Heart left ventricle (tissue), 16 donors: ENCODE measurements around the gene USP15. TPM values are rescaled to one million over a fixed set of nuclear protein-coding genes. Genes with fewer than 3 reads are reported as not detected.

Experiments
- ATAC-seq, 4 donors: fragments of 200-7000 bp; cut with Tn5 transposase; one replicate each; pipeline ENCODE4 v1.9.1; 2020 to 2022; ENCODE audit warnings: moderate library complexity in 4 of 4, mild to moderate bottlenecking in 3 of 4, moderate number of reproducible peaks in 1 of 4
- DNase-seq, 5 donors: peaks; one replicate each; pipeline ENCODE4 v3.0.0-alpha.2; 2020
- H3K27ac ChIP-seq, 12 donors: fragments of 200-600 bp; sonication (generic) in 4 of 12; one replicate each; pipeline versions ENCODE4 v1.5.0 to v1.8.0; 2016 to 2022; ENCODE audit warnings: mild to moderate bottlenecking in 2 of 12
- H3K27me3 ChIP-seq, 9 donors: fragments of 200-600 bp; sonication (generic) in 2 of 9; one replicate each; pipeline versions ENCODE4 v1.5.1 to v1.8.0; 2016 to 2022; ENCODE audit warnings: mild to moderate bottlenecking in 3 of 9
- H3K36me3 ChIP-seq, 9 donors: fragments of 200-600 bp; sonication (generic) in 2 of 9; one replicate each; pipeline versions ENCODE4 v1.5.0 to v1.8.0; 2018 to 2022; ENCODE audit warnings: mild to moderate bottlenecking in 2 of 9
- H3K4me1 ChIP-seq, 12 donors: fragments of 200-600 bp; sonication (generic) in 4 of 12; one replicate each; pipeline versions ENCODE4 v1.5.0 to v1.8.0; 2016 to 2022; ENCODE audit warnings: mild to moderate bottlenecking in 3 of 12
- H3K4me3 ChIP-seq, 12 donors: fragments of 200-600 bp; sonication (generic) in 4 of 12; one replicate each; pipeline versions ENCODE4 v1.5.0 to v1.8.0; 2017 to 2022; ENCODE audit warnings: mild to moderate bottlenecking in 9 of 12, moderate library complexity in 4 of 12
- H3K9me3 ChIP-seq, 12 donors: fragments of 200-600 bp; sonication (generic) in 4 of 12; one replicate each; pipeline versions ENCODE4 v1.5.0 to v1.8.0; 2016 to 2022; ENCODE audit warnings: mild to moderate bottlenecking in 1 of 12
- POLR2A ChIP-seq, 2 donors: fragments of 450-650 bp; IDR thresholded peaks; one replicate each; pipeline ENCODE4 v1.6.1; 2017; ENCODE audit warnings: antibody characterized with exemption in 2 of 2, mild to moderate bottlenecking in 2 of 2, moderate library complexity in 2 of 2
- WGBS, 4 donors: extraction: QIAGEN DNeasy Blood & Tissue Kit in 2 of 4; methylation state at CpG; one replicate each; pipeline versions ENCODE4 v1.1.5 to v1.1.7; 2013 to 2018; 5-methylcytosine and 5-hydroxymethylcytosine counted together
- intact Hi-C, 10 donors: fragments of 100-400 bp; cut with DNase I; formaldehyde crosslinking; loops; one replicate each; pipeline versions ENCODE4 v1.11.1 to v1.14.2; 2022
- polyA plus RNA-seq, 2 donors: library from polyadenylated mRNA; stranded (reverse); fragments of 200-250 nt; gene quantifications; one replicate each; pipeline ENCODE4 v1.2.3, GENCODE V29; 2013
- total RNA-seq, 9 donors: library from RNA; depleted of rRNA in 2 of 9; stranded (reverse); fragments of >200 nt in 2 of 9; fragmentation: NEBNext Ultra II Directional in 3 of 9; extraction: Animal tissue kit (Norgen Biotek cat#: 25700) in 3 of 9; gene quantifications; one replicate each; pipeline versions ENCODE4 v1.1.0 to v1.2.4, GENCODE V29; 2016 to 2023
- TF ChIP-seq, protein P1 (sequence below), 12 donors: fragments of 200-600 bp; sonication (generic) in 4 of 12; IDR thresholded peaks; one replicate each; pipeline versions ENCODE4 v1.5.0 to v1.8.0; 2018 to 2022; ENCODE audit warnings: antibody characterized with exemption in 12 of 12, mild to moderate bottlenecking in 5 of 12
- donor health status: ischemic (EF 13 %, LVEDD 7.1; RV severe dilation, severe dysfunction).
- donor health status: healthy with polysubstance abuse.
- donor health status: DM: no; HTN: yes; CAD: no.
- donor health status: DM: no; HTN: no; CAD: no.
- donor health status: ischemic (EF 25% LVEDD 6.9; RV normal size, moderate dysfunction).
- donor health status: ischemic (EF 25% LVEDD 5.7; RV mildly dilated, moderate dysfunction).
- donor health status: healthy.
- donor health status: DM: yes; HTN: yes; CAD: no.
- donor health status: ischemic (EF 35%, LVEDD 5.7; RV mildly dilated, moderate dysfunction).
- donor health status: nonischemic (EF 11% LVEDD 7.7; RV severe dilation, severe dysfunction).
- donor health status: DM: yes; HTN: yes; CAD: no.
- donor health status: PGD.
- donor health status: ischemic (EF 29% LVEDD 5.4; RV normal size, mild dysfunction).
- donor health status: nonischemic (EF 23%, LVEDD 6.1; RV moderate dilation, normal function).

The USP15 gene
- total and polyA plus RNA-seq, 11 donors = 33.3 to 69.7 (median 60.6) TPM

DNA sequence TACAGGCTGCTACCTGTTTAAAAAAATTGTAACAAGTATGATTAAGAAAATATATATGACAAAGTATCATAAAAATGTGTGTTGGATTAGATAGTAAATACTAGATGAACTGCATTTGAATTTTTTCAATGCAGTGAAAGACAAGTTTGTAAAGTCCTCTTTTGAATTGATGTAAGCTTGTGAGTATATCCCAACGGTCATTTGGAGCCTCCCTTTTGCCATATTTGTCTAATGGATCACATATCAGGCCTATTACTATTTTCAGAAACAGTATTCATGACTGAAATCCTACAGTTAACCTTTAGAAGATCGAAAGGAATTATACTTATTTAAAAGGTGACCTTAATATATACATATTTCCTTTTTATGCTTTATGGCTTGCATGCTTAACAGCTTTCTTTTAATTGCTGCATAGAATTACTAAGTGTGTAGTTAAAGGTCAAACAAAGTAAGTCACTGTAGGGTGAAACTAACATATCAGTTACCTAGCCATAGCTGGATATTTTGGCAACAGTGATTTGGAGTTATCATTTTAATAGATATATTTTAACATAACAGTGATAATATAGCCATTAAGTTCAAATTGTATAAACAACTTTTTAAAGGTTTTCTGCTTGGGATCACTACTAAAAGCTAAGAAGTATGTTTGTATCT lies 53.6 kb downstream of the USP15 start:
- 38 to 47% (median 45%) methylated on average over 2 of the region's 2 CpGs for WGBS, 4 donors
- peak overlapping the region in 10 of 12 donors; percentile 10 to 47 (median 40) for H3K4me3 ChIP-seq
- H3K9me3 ChIP-seq = peaks cover 0 to under 1% (median 0%) of the 10 kb centered on the region in 12 donors
- ATAC-seq (peak in 3 of 4 donors; percentile 51 to 71 (median 53)), DNase-seq (no peak)
- no peaks in the 10 kb centered on the region for H3K27me3 ChIP-seq
- H3K4me1 ChIP-seq = peaks cover 0 to 20% (median 0%) of the 10 kb centered on the region in 12 donors
- TF ChIP-seq POLR2A (IDR thresholded peaks at IDR 0.05) = no peak
- intact Hi-C loops = loop anchor here in 2 of 10 donors (10.0 kb wide), 1 partner anchor 49 kb away; the partner anchor contains the start of gene USP15 (in 2 of the 2)
- H3K27ac ChIP-seq = peak overlapping the region in 11 of 12 donors; percentile 8 to 74 (median 50)
- H3K36me3 ChIP-seq = peaks cover 0 to 10% (median 0%) of the 10 kb centered on the region in 9 donors

DNA sequence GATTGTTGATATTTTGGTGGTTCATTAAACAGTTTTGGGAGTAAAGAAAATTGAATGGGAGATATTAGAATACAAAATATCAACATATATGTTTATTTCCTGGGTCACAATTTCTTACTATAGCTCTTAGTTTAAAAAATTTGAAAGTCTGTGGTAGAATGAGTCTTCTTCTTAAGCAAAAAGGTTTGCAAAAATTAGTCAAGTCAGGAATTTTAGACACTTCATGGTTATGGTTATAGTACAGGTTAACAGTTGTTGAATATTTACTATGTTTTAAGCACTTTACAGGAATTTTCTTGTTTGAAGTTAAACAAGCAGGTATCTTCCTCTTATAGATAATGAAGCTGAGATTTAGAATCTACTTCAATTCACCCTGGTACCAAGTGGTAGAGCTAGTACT lies 56.8 kb downstream of the USP15 start:
- peaks cover 0 to 20% (median 0%) of the 10 kb centered on the region in 12 donors for H3K4me1 ChIP-seq
- H3K27me3 ChIP-seq = no peaks in the 10 kb centered on the region
- intact Hi-C loops = loop anchor here in 2 of 10 donors (10.0 kb wide), 1 partner anchor 52 kb away; the partner anchor contains the start of gene USP15 (in 2 of the 2)
- H3K36me3 ChIP-seq = peaks cover 0 to 24% (median 8%) of the 10 kb centered on the region in 9 donors
- H3K9me3 ChIP-seq = peaks cover 0 to 5% (median 0%) of the 10 kb centered on the region in 12 donors
- no peak overlapping the region for H3K27ac ChIP-seq
- no peak for TF ChIP-seq POLR2A (IDR thresholded peaks at IDR 0.05)
- TF ChIP-seq, protein P1, sequence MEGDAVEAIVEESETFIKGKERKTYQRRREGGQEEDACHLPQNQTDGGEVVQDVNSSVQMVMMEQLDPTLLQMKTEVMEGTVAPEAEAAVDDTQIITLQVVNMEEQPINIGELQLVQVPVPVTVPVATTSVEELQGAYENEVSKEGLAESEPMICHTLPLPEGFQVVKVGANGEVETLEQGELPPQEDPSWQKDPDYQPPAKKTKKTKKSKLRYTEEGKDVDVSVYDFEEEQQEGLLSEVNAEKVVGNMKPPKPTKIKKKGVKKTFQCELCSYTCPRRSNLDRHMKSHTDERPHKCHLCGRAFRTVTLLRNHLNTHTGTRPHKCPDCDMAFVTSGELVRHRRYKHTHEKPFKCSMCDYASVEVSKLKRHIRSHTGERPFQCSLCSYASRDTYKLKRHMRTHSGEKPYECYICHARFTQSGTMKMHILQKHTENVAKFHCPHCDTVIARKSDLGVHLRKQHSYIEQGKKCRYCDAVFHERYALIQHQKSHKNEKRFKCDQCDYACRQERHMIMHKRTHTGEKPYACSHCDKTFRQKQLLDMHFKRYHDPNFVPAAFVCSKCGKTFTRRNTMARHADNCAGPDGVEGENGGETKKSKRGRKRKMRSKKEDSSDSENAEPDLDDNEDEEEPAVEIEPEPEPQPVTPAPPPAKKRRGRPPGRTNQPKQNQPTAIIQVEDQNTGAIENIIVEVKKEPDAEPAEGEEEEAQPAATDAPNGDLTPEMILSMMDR (IDR thresholded peaks at IDR 0.05) = no peak
- no peak overlapping the region for H3K4me3 ChIP-seq
- DNase-seq (no peak), ATAC-seq (no peak)

DNA sequence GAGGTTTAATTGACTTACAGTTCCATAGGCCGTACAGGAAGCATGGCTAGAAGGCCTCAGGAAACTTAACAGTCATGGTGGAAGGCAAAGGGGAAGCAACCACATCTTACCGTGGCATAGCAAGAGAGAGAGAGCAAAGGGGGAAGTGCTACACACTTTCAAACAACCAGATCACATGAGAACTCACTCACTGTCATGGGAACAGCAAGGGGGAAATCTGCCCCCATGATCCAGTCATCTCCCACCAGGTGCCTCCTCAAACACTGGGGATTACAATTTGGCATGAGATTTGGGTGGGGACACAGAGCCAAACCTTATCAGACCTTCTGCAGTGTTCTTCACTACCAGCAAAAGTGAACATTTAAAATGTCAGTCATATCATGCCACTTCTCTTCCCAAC lies 58.9 kb downstream of the USP15 start:
- Histone ChIP-seq H3K4me1 (peaks cover 0 to 20% (median 0%) of the 10 kb centered on the region in 12 donors), H3K27me3 (no peaks in the 10 kb centered on the region), H3K9me3 (peaks cover 0 to 5% (median 0%) of the 10 kb centered on the region in 12 donors), H3K4me3 (no peak overlapping the region), H3K36me3 (peaks cover 0 to 39% (median 27%) of the 10 kb centered on the region in 9 donors), H3K27ac (no peak overlapping the region)
- whole genome bisulfite sequencing, 4 donors = 81 to 91% (median 85%) methylated on average over 2 of the region's 2 CpGs
- intact Hi-C loops = loop anchor here in 2 of 10 donors (10.0 kb wide), 1 partner anchor 54 kb away; the partner anchor contains the start of gene USP15 (in 2 of the 2)
- TF ChIP-seq, protein P1 (IDR thresholded peaks at IDR 0.05) = no peak
- no peak for TF ChIP-seq POLR2A (IDR thresholded peaks at IDR 0.05)
- DNase-seq = no peak
- ATAC-seq = peak in 2 of 4 donors; percentile 37 to 44

DNA sequence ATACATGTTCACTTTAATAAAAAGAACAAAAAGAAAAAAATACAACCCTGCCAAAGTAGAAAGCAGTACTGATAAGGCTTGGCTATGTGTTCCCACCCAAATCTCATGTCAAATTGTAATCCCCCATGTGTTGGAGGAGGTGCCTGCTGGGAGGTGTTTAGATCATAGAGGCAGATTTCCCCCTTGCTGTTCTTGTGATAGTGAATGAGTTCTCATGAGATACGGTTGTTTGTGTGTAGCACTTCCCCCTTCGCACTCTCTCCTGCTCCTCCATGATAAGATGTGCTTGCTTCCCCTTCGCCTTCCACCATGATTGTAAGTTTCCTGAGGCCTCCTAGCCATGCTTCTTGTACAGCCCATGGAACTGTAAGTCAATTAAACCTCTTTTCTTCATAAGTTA lies 59.9 kb downstream of the USP15 start:
- TF ChIP-seq, protein P1 (IDR thresholded peaks at IDR 0.05) = no peak
- no peak for TF ChIP-seq POLR2A (IDR thresholded peaks at IDR 0.05)
- Histone ChIP-seq H3K36me3 (peaks cover 0 to 45% (median 37%) of the 10 kb centered on the region in 9 donors), H3K4me3 (no peak overlapping the region), H3K27ac (no peak overlapping the region), H3K9me3 (peaks cover 0 to 5% (median 0%) of the 10 kb centered on the region in 12 donors), H3K4me1 (peaks cover 0 to 20% (median 0%) of the 10 kb centered on the region in 12 donors), H3K27me3 (no peaks in the 10 kb centered on the region)
- ATAC-seq = no peak
- 89 to 95% (median 91%) methylated on average over 3 of the region's 3 CpGs for WGBS, 4 donors
- no peak for DNase-seq
- intact Hi-C loops = no loop called here
